ENCODE data around the gene RAD50.
"Not testable (repeated sequence)": the region's sequence is repeated elsewhere in the genome, so short reads cannot be mapped to it uniquely, and the experiment has no call there.

RAD50 gene

GRCh38 chr5:132539716-132540115 lies 17.1 kb upstream of the RAD50 start:
- Histone ChIP-seq H3K36me3 (ENCODE audit: control insufficient read depth, insufficient read depth, low read length) (no peaks in the 10 kb centered on the region), H3K9ac (ENCODE audit: low read length) (no peak overlapping the region), H3K4me3 (ENCODE audit: low read length) (no peak overlapping the region)

GRCh38 chr5:132540149-132540548 lies 16.6 kb upstream of the RAD50 start:
- no peaks in the 10 kb centered on the region for H3K9me3 ChIP-seq (ENCODE audit: control insufficient read depth, low read length)
- no peak overlapping the region for H3K9ac ChIP-seq (ENCODE audit: low read length)
- H3K4me1 ChIP-seq (ENCODE audit: control insufficient read depth, insufficient read depth, low read length): no peaks in the 10 kb centered on the region
- no peaks in the 10 kb centered on the region for H3K36me3 ChIP-seq (ENCODE audit: control insufficient read depth, insufficient read depth, low read length)
- H3K4me3 ChIP-seq (ENCODE audit: low read length): no peak overlapping the region
- no peaks in the 10 kb centered on the region for H3K27me3 ChIP-seq (ENCODE audit: control insufficient read depth, insufficient read depth, low read length)

More at GRCh38 chr5:132539716-132540115, 17.1 kb upstream of the RAD50 start:
- H3K9me3 ChIP-seq (ENCODE audit: control insufficient read depth, low read length): no peaks in the 10 kb centered on the region
- no peaks in the 10 kb centered on the region for H3K4me1 ChIP-seq (ENCODE audit: control insufficient read depth, insufficient read depth, low read length)
- H3K27me3 ChIP-seq (ENCODE audit: control insufficient read depth, insufficient read depth, low read length): no peaks in the 10 kb centered on the region

- Histone ChIP-seq H3K4me3 (ENCODE audit: low read length) (no peak overlapping the region), H3K9me3 (ENCODE audit: control insufficient read depth, low read length) (no peaks in the 10 kb centered on the region), H3K4me1 (ENCODE audit: control insufficient read depth, insufficient read depth, low read length) (no peaks in the 10 kb centered on the region), H3K36me3 (ENCODE audit: control insufficient read depth, insufficient read depth, low read length) (no peaks in the 10 kb centered on the region), H3K27me3 (ENCODE audit: control insufficient read depth, insufficient read depth, low read length) (no peaks in the 10 kb centered on the region), H3K9ac (ENCODE audit: low read length) (no peak overlapping the region)
Measured at GRCh38 chr5:132540764-132541163, 16.0 kb upstream of the RAD50 start.

GRCh38 chr5:132543472-132544201 lies 13.1 kb upstream of the RAD50 start, which contains the start of gene IL5:
TSS of gene IL5 (minus strand) at chr5:132543522. CDS start at chr5:132543478, 44 bp downstream.
- Histone ChIP-seq H3K27me3 (ENCODE audit: control insufficient read depth, insufficient read depth, low read length) (no peaks in the 10 kb centered on the region), H3K9ac (ENCODE audit: low read length) (no peak within 1 kb of the TSS), H3K4me1 (ENCODE audit: control insufficient read depth, insufficient read depth, low read length) (no peaks in the 10 kb centered on the region), H3K9me3 (ENCODE audit: control insufficient read depth, low read length) (no peaks in the 10 kb centered on the region), H3K4me3 (ENCODE audit: low read length) (no peak within 1 kb of the TSS), H3K36me3 (ENCODE audit: control insufficient read depth, insufficient read depth, low read length) (no peaks in the 10 kb centered on the region)

GRCh38 chr5:132546108-132546507 lies 10.7 kb upstream of the RAD50 start:
- Histone ChIP-seq H3K27me3 (ENCODE audit: control insufficient read depth, insufficient read depth, low read length) (no peaks in the 10 kb centered on the region), H3K4me1 (ENCODE audit: control insufficient read depth, insufficient read depth, low read length) (no peaks in the 10 kb centered on the region), H3K4me3 (ENCODE audit: low read length) (no peak overlapping the region), H3K9me3 (ENCODE audit: control insufficient read depth, low read length) (no peaks in the 10 kb centered on the region), H3K36me3 (ENCODE audit: control insufficient read depth, insufficient read depth, low read length) (no peaks in the 10 kb centered on the region), H3K9ac (ENCODE audit: low read length) (no peak overlapping the region)

GRCh38 chr5:132547269-132547668 lies 9.5 kb upstream of the RAD50 start:
- Histone ChIP-seq H3K4me3 (ENCODE audit: low read length) (no peak overlapping the region), H3K27me3 (ENCODE audit: control insufficient read depth, insufficient read depth, low read length) (no peaks in the 10 kb centered on the region), H3K9ac (ENCODE audit: low read length) (no peak overlapping the region), H3K4me1 (ENCODE audit: control insufficient read depth, insufficient read depth, low read length) (no peaks in the 10 kb centered on the region), H3K9me3 (ENCODE audit: control insufficient read depth, low read length) (no peaks in the 10 kb centered on the region), H3K36me3 (ENCODE audit: control insufficient read depth, insufficient read depth, low read length) (no peaks in the 10 kb centered on the region)

- not testable (repeated sequence) for H3K9me3 ChIP-seq (ENCODE audit: control insufficient read depth, low read length); H3K4me3 ChIP-seq (ENCODE audit: low read length); H3K36me3 ChIP-seq (ENCODE audit: control insufficient read depth, insufficient read depth, low read length); H3K9ac ChIP-seq (ENCODE audit: low read length); H3K4me1 ChIP-seq (ENCODE audit: control insufficient read depth, insufficient read depth, low read length); H3K27me3 ChIP-seq (ENCODE audit: control insufficient read depth, insufficient read depth, low read length)
Measured at GRCh38 chr5:132548834-132549233, 7.9 kb upstream of the RAD50 start.

GRCh38 chr5:132549576-132549975 lies 7.2 kb upstream of the RAD50 start:
- no peaks in the 10 kb centered on the region for H3K27me3 ChIP-seq (ENCODE audit: control insufficient read depth, insufficient read depth, low read length)
- H3K36me3 ChIP-seq (ENCODE audit: control insufficient read depth, insufficient read depth, low read length): no peaks in the 10 kb centered on the region
- H3K4me1 ChIP-seq (ENCODE audit: control insufficient read depth, insufficient read depth, low read length): no peaks in the 10 kb centered on the region
- no peak overlapping the region for H3K9ac ChIP-seq (ENCODE audit: low read length)
- no peak overlapping the region for H3K4me3 ChIP-seq (ENCODE audit: low read length)
- H3K9me3 ChIP-seq (ENCODE audit: control insufficient read depth, low read length): no peaks in the 10 kb centered on the region

GRCh38 chr5:132556153-132556762 lies 519 bp upstream of the RAD50 start:
- no peaks in the 10 kb centered on the region for H3K4me1 ChIP-seq (ENCODE audit: control insufficient read depth, insufficient read depth, low read length)
- no peaks in the 10 kb centered on the region for H3K27me3 ChIP-seq (ENCODE audit: control insufficient read depth, insufficient read depth, low read length)
- peak overlapping the region; percentile 53 for H3K4me3 ChIP-seq (ENCODE audit: low read length)
- no peaks in the 10 kb centered on the region for H3K36me3 ChIP-seq (ENCODE audit: control insufficient read depth, insufficient read depth, low read length)
- peak overlapping the region; percentile 84 for H3K9ac ChIP-seq (ENCODE audit: low read length)
- H3K9me3 ChIP-seq (ENCODE audit: control insufficient read depth, low read length): no peaks in the 10 kb centered on the region

- Histone ChIP-seq H3K4me3 (ENCODE audit: low read length) (peak overlapping the region; percentile 53), H3K4me1 (ENCODE audit: control insufficient read depth, insufficient read depth, low read length) (no peaks in the 10 kb centered on the region), H3K9ac (ENCODE audit: low read length) (peak overlapping the region; percentile 84), H3K36me3 (ENCODE audit: control insufficient read depth, insufficient read depth, low read length) (peaks cover 5% of the 10 kb centered on the region), H3K27me3 (ENCODE audit: control insufficient read depth, insufficient read depth, low read length) (no peaks in the 10 kb centered on the region), H3K9me3 (ENCODE audit: control insufficient read depth, low read length) (no peaks in the 10 kb centered on the region)
Measured at GRCh38 chr5:132557478-132558172, 848 bp downstream of the RAD50 start.

- H3K4me3 ChIP-seq (ENCODE audit: low read length): no peak overlapping the region
- H3K27me3 ChIP-seq (ENCODE audit: control insufficient read depth, insufficient read depth, low read length): no peaks in the 10 kb centered on the region
- H3K36me3 ChIP-seq (ENCODE audit: control insufficient read depth, insufficient read depth, low read length): peaks cover 5% of the 10 kb centered on the region
Measured at GRCh38 chr5:132559383-132560060, 2.7 kb downstream of the RAD50 start.

GRCh38 chr5:132561601-132562000 lies 4.8 kb downstream of the RAD50 start:
- Histone ChIP-seq H3K4me3 (ENCODE audit: low read length) (no peak overlapping the region), H3K4me1 (ENCODE audit: control insufficient read depth, insufficient read depth, low read length) (no peaks in the 10 kb centered on the region), H3K9ac (ENCODE audit: low read length) (no peak overlapping the region), H3K27me3 (ENCODE audit: control insufficient read depth, insufficient read depth, low read length) (no peaks in the 10 kb centered on the region), H3K36me3 (ENCODE audit: control insufficient read depth, insufficient read depth, low read length) (peaks cover 5% of the 10 kb centered on the region), H3K9me3 (ENCODE audit: control insufficient read depth, low read length) (no peaks in the 10 kb centered on the region)

More at GRCh38 chr5:132559383-132560060, 2.7 kb downstream of the RAD50 start:
- Histone ChIP-seq H3K4me1 (ENCODE audit: control insufficient read depth, insufficient read depth, low read length) (no peaks in the 10 kb centered on the region), H3K9me3 (ENCODE audit: control insufficient read depth, low read length) (no peaks in the 10 kb centered on the region), H3K9ac (ENCODE audit: low read length) (no peak overlapping the region)
